SHP77 treated with DMSO at 0.1 percent for 48 hours (cell line): ENCODE results near the gene SIM1.

ENCODE experiments used
- DNase-seq: peaks from one replicate; lab custom pipeline; 2025; lab: John Stamatoyannopoulos, UW

The SIM1 gene

GRCh38 chr6:100353276-100354015 lies 111.3 kb downstream of the SIM1 start:
- no peak for DNase-seq

DNA sequence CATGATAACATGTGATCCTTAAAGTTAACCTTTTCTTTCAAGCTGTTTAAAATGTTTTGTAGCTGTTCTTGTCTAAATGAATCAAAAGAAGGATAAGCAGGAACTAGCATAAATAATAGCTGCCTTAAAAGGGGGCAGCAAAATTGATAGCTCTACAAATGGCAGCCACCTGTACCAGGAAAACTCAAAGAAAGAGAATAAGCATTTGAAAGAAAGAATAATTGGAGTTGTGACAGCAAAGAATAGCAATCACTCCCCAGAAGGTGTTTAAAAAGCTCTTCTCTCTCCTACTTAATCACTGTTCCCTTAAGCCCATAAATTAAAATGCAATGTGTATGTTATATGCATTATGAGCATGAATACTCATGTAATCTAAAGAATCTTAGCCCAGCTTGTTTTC lies 114.6 kb downstream of the SIM1 start:
- no peak for DNase-seq

- no peak for DNase-seq
Observed at GRCh38 chr6:100349366-100349765, 115.4 kb downstream of the SIM1 start.

DNA sequence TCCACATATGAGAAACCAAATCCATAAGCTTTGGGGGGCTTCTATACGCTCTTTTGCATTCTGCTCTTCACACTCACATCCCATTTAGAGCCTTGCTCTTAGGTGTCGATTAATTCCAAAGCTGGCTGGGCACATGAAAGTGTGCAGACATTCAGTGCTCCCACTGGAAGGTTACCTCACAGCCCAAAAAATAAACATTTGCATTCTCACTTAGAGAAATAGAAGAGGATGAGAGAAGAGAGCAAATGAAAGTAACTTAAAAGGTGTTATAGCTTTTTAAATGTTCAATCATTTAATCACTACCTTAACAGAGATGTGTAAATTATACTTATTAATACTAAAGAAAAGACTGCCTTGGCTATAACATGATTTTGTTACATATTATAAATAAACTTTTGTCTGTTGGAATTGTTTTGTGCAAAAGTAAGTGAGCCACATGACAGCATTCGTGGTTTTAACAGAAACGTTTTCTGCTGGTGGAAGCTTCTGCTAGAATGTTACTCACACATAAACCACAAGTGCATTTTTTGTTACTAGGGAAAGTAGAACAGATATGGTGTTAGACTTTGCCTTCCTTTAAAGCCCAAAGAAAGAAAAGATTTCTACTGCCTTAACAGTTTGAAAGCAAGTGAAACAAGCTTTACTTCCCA lies 116.7 kb downstream of the SIM1 start:
- DNase-seq, result no peak

- no peak for DNase-seq
Observed at GRCh38 chr6:100346828-100347227, 117.9 kb downstream of the SIM1 start.

- no peak for DNase-seq
Observed at GRCh38 chr6:100346203-100346602, 118.5 kb downstream of the SIM1 start.

- no peak for DNase-seq
Observed at GRCh38 chr6:100344761-100345160, 120.0 kb downstream of the SIM1 start.

DNA sequence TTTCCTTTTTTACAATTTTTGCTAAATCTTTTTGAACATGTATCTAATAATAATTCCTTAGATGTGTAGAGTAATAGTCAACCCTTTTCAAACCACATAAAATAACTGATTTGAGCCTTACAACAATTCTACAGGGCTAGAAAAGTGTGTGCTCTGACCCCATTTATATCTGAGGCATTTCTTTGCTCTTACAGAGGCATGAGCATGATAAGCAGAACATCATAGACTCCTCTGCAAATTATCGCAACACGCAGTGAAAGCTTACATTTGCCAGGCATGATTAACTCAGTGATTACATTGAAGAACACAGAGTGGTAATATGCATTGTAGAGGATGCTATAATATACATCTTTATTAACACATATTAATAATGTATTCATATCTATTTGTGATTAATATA lies 120.4 kb downstream of the SIM1 start:
- DNase-seq, result no peak

DNA sequence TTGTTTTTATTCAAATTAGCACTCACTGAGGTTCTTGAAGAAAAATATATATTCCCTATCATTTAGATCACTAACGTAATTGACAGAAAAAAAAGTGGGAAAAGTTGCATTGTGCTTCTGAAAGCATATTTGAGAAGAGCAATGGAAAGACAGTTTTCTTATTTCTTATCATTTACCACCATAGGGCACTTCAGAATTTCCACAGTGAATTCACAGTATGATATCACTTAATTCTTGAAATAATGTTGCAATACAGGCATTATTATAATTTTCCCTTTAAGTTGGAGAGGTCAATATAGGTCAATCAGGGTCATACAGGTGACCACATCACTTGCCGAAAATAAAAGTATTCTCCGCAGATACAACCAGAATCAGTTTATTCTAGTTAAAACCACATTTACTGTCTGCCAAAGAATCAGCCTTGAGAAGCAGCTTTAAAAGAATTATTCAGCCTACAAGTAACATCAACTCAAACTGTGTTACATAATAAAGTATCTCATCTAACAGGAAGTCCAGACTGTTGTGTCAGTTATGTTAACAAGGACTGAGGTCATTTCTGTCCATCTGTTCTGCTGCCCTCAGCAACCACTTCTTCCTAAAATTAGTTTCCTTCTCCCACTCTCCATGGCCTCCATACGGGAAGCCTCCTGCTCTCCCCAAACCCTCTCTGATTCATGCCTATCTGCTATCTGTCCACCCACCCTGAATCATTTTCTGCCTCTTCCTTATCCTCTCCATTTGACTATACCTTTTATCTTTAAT lies 121.2 kb downstream of the SIM1 start:
- no peak for DNase-seq

GRCh38 chr6:100342830-100343229 lies 121.9 kb downstream of the SIM1 start:
- DNase-seq, result no peak

GRCh38 chr6:100339574-100340255 lies 125.0 kb downstream of the SIM1 start:
- DNase-seq, result no peak

GRCh38 chr6:100338090-100338489 lies 126.6 kb downstream of the SIM1 start:
- no peak for DNase-seq

DNA sequence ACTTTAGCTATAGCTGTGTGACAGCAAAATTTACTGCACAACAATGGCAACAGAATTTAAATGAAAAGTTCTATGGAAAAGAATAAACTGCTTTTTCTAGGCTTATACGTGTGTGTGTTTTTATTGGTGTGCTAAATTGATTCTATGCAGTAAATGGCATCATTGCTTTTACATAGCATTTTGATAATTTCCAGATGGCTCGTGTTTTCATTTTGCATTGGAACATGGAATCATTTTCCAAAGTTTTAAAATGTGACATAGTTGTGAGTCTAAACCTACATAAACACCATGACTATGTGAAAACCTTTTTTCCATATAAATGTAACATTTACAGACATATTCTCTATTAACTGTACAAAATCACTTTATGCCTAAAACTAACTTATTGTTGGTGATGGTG lies 127.8 kb downstream of the SIM1 start:
- no peak for DNase-seq

DNA sequence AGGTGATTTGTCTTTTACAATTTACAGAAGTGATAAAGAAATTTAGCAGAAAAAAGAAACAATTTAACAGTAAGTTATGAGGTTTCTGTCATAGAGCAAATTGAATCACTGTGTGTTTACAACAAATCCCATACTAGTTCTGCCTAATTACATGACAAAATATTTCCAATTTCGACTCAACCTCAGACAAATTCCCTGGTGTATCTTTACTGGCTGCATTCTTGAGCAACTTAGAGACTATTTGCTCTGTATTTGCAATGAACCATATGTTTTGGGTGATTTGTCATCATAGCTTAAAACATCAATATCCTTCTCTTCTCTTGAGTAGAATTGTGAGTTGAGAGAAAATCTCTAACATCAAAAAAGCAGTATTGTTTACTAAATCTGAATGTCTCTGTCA lies 128.7 kb downstream of the SIM1 start:
- DNase-seq, result no peak
